ENCODE results near the gene PDE4B.

The PDE4B gene

GRCh38 chr1:66360285-66360724 lies 567.6 kb downstream of the PDE4B start:
- Histone ChIP-seq H3K27ac (ENCODE audit: low read depth, low read length) (no peak overlapping the region), H3K4me3 (ENCODE audit: low read depth in 1 of 5, low read length in 5 of 5) (no peak overlapping the region), H3K36me3 (ENCODE audit: control insufficient read depth in 5 of 5, insufficient read depth in 5 of 5, low read length in 5 of 5) (peaks cover 5 to 42% (median 20%) of the 10 kb centered on the region in 5 donors), H3K27me3 (ENCODE audit: control insufficient read depth in 5 of 5, insufficient read depth in 4 of 5, low read length in 5 of 5) (no peaks in the 10 kb centered on the region), H3K4me1 (ENCODE audit: control insufficient read depth in 5 of 5, insufficient read depth in 5 of 5, low read length in 5 of 5) (peaks cover 2 to 16% (median 9%) of the 10 kb centered on the region in 5 donors), H3K9me3 (ENCODE audit: control insufficient read depth in 5 of 5, low read length in 5 of 5) (no peaks in the 10 kb centered on the region), H3K9ac (ENCODE audit: low read length in 5 of 5) (no peak overlapping the region)

DNA sequence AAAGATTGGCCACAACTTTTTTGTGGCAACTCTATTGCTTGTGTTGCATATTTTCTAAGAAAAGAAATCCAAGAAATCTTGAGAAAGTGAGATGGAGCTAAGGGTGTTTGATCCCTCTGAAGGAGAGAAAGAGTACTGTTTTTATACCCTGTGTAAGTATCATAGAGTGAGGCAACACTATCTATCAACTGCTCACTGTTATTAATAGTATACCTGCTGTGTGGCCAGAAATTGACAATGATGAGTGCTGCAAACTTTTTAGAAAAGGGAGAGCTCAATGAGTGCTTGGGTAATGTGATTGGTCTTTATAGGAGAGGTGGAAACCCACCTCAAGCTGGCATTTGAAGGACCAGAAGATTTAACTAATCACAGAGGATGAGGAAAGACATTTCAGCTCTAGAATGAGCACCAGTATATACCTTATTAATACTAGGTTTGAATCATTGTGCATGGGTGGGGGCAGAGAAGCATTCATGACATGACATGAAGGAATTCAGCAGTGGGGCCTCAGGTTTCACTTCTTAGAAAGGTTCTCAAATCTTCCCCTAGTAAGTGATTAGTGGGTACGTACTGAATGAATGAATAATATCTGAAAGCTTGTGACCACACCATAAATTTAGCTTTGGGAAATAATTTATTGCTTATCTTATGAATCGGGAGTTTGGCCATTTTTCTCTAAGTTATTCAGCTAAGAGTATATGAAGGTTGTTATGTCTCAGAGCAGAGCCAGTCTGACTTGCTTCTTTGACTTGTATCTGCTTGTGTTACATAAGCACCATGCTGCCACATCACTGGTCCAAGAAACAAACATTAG lies 572.1 kb downstream of the PDE4B start:
- H3K36me3 ChIP-seq (ENCODE audit: control insufficient read depth in 5 of 5, insufficient read depth in 5 of 5, low read length in 5 of 5): peaks cover 5 to 65% (median 46%) of the 10 kb centered on the region in 5 donors

DNA sequence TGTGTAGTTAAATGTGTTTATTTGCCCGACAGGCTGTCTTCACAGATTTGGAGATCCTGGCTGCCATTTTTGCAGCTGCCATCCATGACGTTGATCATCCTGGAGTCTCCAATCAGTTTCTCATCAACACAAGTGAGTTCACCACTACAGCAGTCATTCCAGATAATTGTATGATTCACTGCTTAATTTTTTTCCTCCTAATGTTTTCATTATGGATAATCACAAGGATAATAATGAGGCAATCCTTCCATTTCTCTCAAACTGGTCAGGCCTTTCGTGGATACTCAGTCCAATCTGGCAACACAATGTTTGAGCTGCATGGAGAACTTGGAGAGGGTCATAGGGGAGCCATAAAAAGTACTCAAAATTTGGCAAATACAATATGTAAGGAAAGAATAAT lies 572.9 kb downstream of the PDE4B start:
- Histone ChIP-seq H3K27ac (ENCODE audit: low read depth, low read length) (no peak overlapping the region), H3K9me3 (ENCODE audit: control insufficient read depth in 5 of 5, low read length in 5 of 5) (no peaks in the 10 kb centered on the region), H3K4me3 (ENCODE audit: low read depth in 1 of 5, low read length in 5 of 5) (no peak overlapping the region), H3K4me1 (ENCODE audit: control insufficient read depth in 5 of 5, insufficient read depth in 5 of 5, low read length in 5 of 5) (peaks cover 0 to 5% (median 0%) of the 10 kb centered on the region in 5 donors), H3K9ac (ENCODE audit: low read length in 5 of 5) (no peak overlapping the region), H3K36me3 (ENCODE audit: control insufficient read depth in 5 of 5, insufficient read depth in 5 of 5, low read length in 5 of 5) (peaks cover 5 to 65% (median 46%) of the 10 kb centered on the region in 5 donors), H3K27me3 (ENCODE audit: control insufficient read depth in 5 of 5, insufficient read depth in 4 of 5, low read length in 5 of 5) (no peaks in the 10 kb centered on the region)

More for the DNA sequence above, 572.1 kb downstream of the PDE4B start:
- Histone ChIP-seq H3K9ac (ENCODE audit: low read length in 5 of 5) (no peak overlapping the region), H3K27ac (ENCODE audit: low read depth, low read length) (no peak overlapping the region), H3K4me1 (ENCODE audit: control insufficient read depth in 5 of 5, insufficient read depth in 5 of 5, low read length in 5 of 5) (peaks cover 2 to 8% (median 7%) of the 10 kb centered on the region in 5 donors), H3K27me3 (ENCODE audit: control insufficient read depth in 5 of 5, insufficient read depth in 4 of 5, low read length in 5 of 5) (no peaks in the 10 kb centered on the region), H3K9me3 (ENCODE audit: control insufficient read depth in 5 of 5, low read length in 5 of 5) (no peaks in the 10 kb centered on the region), H3K4me3 (ENCODE audit: low read depth in 1 of 5, low read length in 5 of 5) (no peak overlapping the region)

DNA sequence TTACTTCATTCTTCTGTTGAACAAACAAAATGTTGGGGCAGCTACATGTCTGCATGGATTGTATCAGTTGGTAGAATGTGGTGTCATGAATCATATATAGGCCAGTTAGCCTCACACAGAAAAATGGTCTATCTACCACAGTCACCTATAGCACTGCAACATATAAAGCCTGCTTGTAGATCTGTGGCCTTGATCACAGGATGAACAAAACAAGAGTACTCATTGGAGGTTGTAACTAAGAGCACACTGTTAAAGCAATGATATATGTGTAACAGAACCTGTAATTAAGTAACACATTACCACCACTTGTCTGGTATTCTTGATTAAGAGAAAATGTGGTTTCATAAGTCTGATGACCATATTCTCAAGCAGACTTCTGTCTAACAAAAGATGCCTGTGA lies 573.9 kb downstream of the PDE4B start:
- Histone ChIP-seq H3K36me3 (ENCODE audit: control insufficient read depth in 5 of 5, insufficient read depth in 5 of 5, low read length in 5 of 5) (peaks cover 5 to 64% (median 44%) of the 10 kb centered on the region in 5 donors), H3K4me3 (ENCODE audit: low read depth in 1 of 5, low read length in 5 of 5) (no peak overlapping the region), H3K9me3 (ENCODE audit: control insufficient read depth in 5 of 5, low read length in 5 of 5) (no peaks in the 10 kb centered on the region), H3K27me3 (ENCODE audit: control insufficient read depth in 5 of 5, insufficient read depth in 4 of 5, low read length in 5 of 5) (no peaks in the 10 kb centered on the region), H3K27ac (ENCODE audit: low read depth, low read length) (no peak overlapping the region), H3K4me1 (ENCODE audit: control insufficient read depth in 5 of 5, insufficient read depth in 5 of 5, low read length in 5 of 5) (peaks cover 0 to 13% (median 7%) of the 10 kb centered on the region in 5 donors), H3K9ac (ENCODE audit: low read length in 5 of 5) (no peak overlapping the region)

DNA sequence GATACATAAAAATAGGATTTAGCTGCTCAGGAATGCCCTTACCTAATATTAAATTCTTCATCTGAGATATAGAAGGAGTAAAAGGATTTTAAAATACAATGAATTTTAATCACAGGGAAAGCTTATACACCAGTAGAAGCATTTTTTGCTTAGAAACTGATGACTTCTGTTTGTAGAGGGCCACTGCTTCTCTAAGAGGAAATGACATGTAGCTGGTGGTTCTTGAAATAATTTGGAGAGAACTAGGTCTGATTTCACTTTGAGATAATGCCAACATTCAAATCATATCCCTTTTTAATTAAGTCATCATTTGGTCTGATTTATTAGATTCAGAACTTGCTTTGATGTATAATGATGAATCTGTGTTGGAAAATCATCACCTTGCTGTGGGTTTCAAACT lies 574.7 kb downstream of the PDE4B start:
- H3K4me3 ChIP-seq (ENCODE audit: low read depth in 1 of 5, low read length in 5 of 5): no peak overlapping the region
- H3K4me1 ChIP-seq (ENCODE audit: control insufficient read depth in 5 of 5, insufficient read depth in 5 of 5, low read length in 5 of 5): peaks cover 0 to 20% (median 14%) of the 10 kb centered on the region in 5 donors
- H3K9ac ChIP-seq (ENCODE audit: low read length in 5 of 5): no peak overlapping the region
- H3K9me3 ChIP-seq (ENCODE audit: control insufficient read depth in 5 of 5, low read length in 5 of 5): no peaks in the 10 kb centered on the region
- no peak overlapping the region for H3K27ac ChIP-seq (ENCODE audit: low read depth, low read length)
- peaks cover 0 to 59% (median 38%) of the 10 kb centered on the region in 5 donors for H3K36me3 ChIP-seq (ENCODE audit: control insufficient read depth in 5 of 5, insufficient read depth in 5 of 5, low read length in 5 of 5)
- H3K27me3 ChIP-seq (ENCODE audit: control insufficient read depth in 5 of 5, insufficient read depth in 4 of 5, low read length in 5 of 5): no peaks in the 10 kb centered on the region

- Histone ChIP-seq H3K27ac (ENCODE audit: low read depth, low read length) (no peak overlapping the region), H3K27me3 (ENCODE audit: control insufficient read depth in 5 of 5, insufficient read depth in 4 of 5, low read length in 5 of 5) (no peaks in the 10 kb centered on the region), H3K4me3 (ENCODE audit: low read depth in 1 of 5, low read length in 5 of 5) (no peak overlapping the region), H3K4me1 (ENCODE audit: control insufficient read depth in 5 of 5, insufficient read depth in 5 of 5, low read length in 5 of 5) (peaks cover 0 to 28% (median 18%) of the 10 kb centered on the region in 5 donors), H3K36me3 (ENCODE audit: control insufficient read depth in 5 of 5, insufficient read depth in 5 of 5, low read length in 5 of 5) (peaks cover 0 to 55% (median 41%) of the 10 kb centered on the region in 5 donors), H3K9ac (ENCODE audit: low read length in 5 of 5) (no peak overlapping the region), H3K9me3 (ENCODE audit: control insufficient read depth in 5 of 5, low read length in 5 of 5) (no peaks in the 10 kb centered on the region)
These were observed 575.6 kb downstream of the PDE4B start for GRCh38 chr1:66368261-66368660.

DNA sequence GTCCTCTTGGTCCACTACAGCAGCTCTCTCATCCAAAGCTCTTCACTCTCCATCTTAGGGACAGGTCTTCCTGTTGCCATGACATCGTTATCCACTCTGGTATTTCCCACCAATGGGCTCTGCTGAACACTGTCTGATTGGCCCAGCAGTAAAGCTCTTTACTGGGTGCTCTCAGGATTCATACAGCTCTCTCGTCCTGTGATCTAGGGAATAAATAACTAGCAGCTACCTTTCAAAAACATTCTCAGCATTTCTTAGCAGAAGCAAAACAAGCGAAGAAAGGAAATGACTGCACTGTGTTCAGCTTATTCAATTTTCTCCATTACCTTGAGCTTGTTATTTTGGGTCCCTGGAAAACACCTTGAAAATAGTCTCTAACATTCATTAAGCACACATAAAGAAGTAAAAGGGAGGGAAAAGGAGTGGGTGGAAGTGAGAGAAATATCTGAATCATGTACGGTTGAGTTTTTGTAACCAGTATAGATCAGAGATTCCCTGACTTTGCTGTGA lies 577.8 kb downstream of the PDE4B start:
- Histone ChIP-seq H3K4me3 (ENCODE audit: low read depth in 1 of 5, low read length in 5 of 5) (no peak overlapping the region), H3K4me1 (ENCODE audit: control insufficient read depth in 5 of 5, insufficient read depth in 5 of 5, low read length in 5 of 5) (peaks cover 0 to 41% (median 21%) of the 10 kb centered on the region in 5 donors), H3K27ac (ENCODE audit: low read depth, low read length) (no peak overlapping the region), H3K9me3 (ENCODE audit: control insufficient read depth in 5 of 5, low read length in 5 of 5) (no peaks in the 10 kb centered on the region), H3K9ac (ENCODE audit: low read length in 5 of 5) (no peak overlapping the region), H3K36me3 (ENCODE audit: control insufficient read depth in 5 of 5, insufficient read depth in 5 of 5, low read length in 5 of 5) (peaks cover 0 to 37% (median 30%) of the 10 kb centered on the region in 5 donors), H3K27me3 (ENCODE audit: control insufficient read depth in 5 of 5, insufficient read depth in 4 of 5, low read length in 5 of 5) (no peaks in the 10 kb centered on the region)

GRCh38 chr1:66371233-66372005 lies 578.7 kb downstream of the PDE4B start:
- H3K36me3 ChIP-seq (ENCODE audit: control insufficient read depth in 5 of 5, insufficient read depth in 5 of 5, low read length in 5 of 5): peaks cover 0 to 28% (median 23%) of the 10 kb centered on the region in 5 donors
- H3K27me3 ChIP-seq (ENCODE audit: control insufficient read depth in 5 of 5, insufficient read depth in 4 of 5, low read length in 5 of 5): no peaks in the 10 kb centered on the region
- H3K9ac ChIP-seq (ENCODE audit: low read length in 5 of 5): no peak overlapping the region
- H3K4me3 ChIP-seq (ENCODE audit: low read depth in 1 of 5, low read length in 5 of 5): no peak overlapping the region
- peak overlapping the region; percentile 56 for H3K27ac ChIP-seq (ENCODE audit: low read depth, low read length)
- H3K9me3 ChIP-seq (ENCODE audit: control insufficient read depth in 5 of 5, low read length in 5 of 5): no peaks in the 10 kb centered on the region
- H3K4me1 ChIP-seq (ENCODE audit: control insufficient read depth in 5 of 5, insufficient read depth in 5 of 5, low read length in 5 of 5): peaks cover 0 to 41% (median 21%) of the 10 kb centered on the region in 5 donors

DNA sequence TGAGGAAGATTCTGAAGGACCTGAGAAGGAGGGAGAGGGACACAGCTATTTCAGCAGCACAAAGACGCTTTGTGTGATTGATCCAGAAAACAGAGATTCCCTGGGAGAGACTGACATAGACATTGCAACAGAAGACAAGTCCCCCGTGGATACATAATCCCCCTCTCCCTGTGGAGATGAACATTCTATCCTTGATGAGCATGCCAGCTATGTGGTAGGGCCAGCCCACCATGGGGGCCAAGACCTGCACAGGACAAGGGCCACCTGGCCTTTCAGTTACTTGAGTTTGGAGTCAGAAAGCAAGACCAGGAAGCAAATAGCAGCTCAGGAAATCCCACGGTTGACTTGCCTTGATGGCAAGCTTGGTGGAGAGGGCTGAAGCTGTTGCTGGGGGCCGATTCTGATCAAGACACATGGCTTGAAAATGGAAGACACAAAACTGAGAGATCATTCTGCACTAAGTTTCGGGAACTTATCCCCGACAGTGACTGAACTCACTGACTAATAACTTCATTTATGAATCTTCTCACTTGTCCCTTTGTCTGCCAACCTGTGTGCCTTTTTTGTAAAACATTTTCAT lies 579.9 kb downstream of the PDE4B start:
- Histone ChIP-seq H3K9ac (ENCODE audit: low read length in 5 of 5) (no peak overlapping the region), H3K9me3 (ENCODE audit: control insufficient read depth in 5 of 5, low read length in 5 of 5) (no peaks in the 10 kb centered on the region), H3K27ac (ENCODE audit: low read depth, low read length) (no peak overlapping the region), H3K36me3 (ENCODE audit: control insufficient read depth in 5 of 5, insufficient read depth in 5 of 5, low read length in 5 of 5) (peaks cover 0 to 22% (median 20%) of the 10 kb centered on the region in 5 donors), H3K4me3 (ENCODE audit: low read depth in 1 of 5, low read length in 5 of 5) (no peak overlapping the region), H3K4me1 (ENCODE audit: control insufficient read depth in 5 of 5, insufficient read depth in 5 of 5, low read length in 5 of 5) (peaks cover 0 to 41% (median 21%) of the 10 kb centered on the region in 5 donors), H3K27me3 (ENCODE audit: control insufficient read depth in 5 of 5, insufficient read depth in 4 of 5, low read length in 5 of 5) (no peaks in the 10 kb centered on the region)
